Peyer's patch (tissue), 4 donors: Measurements from ENCODE around the gene MND1.

Experiments
- POLR2A ChIP-seq, 2 donors: fragments of 450-650 bp; IDR thresholded peaks; one replicate each; pipeline ENCODE4 v1.5.1; 2017; ENCODE audit warnings: antibody characterized with exemption in 2 of 2, mild to moderate bottlenecking in 2 of 2, moderate library complexity in 2 of 2
- TF ChIP-seq, protein P1 (sequence below), 6 experiments: fragments of 450-650 bp in 4 of 6; fragments of 200-600 bp in 2 of 6; sonication (generic) in 1 of 6; IDR thresholded peaks; one replicate each; pipeline ENCODE4 v1.5.1; 2017 to 2019; ENCODE audit warnings: antibody characterized with exemption in 6 of 6, mild to moderate bottlenecking in 3 of 6, moderate library complexity in 1 of 6

DNA sequence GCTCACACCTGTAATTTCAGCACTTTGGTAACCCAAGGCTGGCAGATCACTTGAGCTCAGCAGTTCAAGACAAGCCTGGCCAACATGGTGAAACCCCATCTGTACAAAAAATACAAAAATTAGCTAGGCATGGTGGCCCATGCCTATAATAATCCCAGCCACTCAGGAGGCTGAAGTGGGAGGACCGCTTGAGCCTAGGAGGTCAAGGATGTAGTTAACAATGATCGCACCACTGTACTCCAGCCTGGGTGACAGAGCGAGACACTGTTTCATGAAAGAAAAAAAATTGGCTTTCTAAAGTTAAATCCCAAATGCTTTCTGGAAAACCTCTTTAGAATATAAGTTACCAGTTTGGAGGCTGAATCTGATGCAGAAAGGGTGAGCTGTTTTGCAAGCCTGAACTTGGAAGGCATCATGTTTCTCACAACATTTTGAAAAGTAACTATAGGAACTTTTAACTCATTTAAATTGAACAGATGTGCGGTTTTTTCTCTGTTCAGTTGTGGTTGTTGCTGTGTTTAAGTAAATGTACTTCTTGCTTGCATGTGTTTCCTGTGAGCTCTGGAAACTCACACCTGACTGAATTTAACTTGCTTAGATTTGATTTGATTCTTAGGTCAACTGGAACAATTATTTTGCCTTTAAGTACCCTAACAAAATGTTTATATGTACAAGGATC is 81.9 kb downstream of the MND1 start:
- TF ChIP-seq, protein P1, sequence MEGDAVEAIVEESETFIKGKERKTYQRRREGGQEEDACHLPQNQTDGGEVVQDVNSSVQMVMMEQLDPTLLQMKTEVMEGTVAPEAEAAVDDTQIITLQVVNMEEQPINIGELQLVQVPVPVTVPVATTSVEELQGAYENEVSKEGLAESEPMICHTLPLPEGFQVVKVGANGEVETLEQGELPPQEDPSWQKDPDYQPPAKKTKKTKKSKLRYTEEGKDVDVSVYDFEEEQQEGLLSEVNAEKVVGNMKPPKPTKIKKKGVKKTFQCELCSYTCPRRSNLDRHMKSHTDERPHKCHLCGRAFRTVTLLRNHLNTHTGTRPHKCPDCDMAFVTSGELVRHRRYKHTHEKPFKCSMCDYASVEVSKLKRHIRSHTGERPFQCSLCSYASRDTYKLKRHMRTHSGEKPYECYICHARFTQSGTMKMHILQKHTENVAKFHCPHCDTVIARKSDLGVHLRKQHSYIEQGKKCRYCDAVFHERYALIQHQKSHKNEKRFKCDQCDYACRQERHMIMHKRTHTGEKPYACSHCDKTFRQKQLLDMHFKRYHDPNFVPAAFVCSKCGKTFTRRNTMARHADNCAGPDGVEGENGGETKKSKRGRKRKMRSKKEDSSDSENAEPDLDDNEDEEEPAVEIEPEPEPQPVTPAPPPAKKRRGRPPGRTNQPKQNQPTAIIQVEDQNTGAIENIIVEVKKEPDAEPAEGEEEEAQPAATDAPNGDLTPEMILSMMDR (IDR thresholded peaks at IDR 0.05): no peak
- TF ChIP-seq POLR2A (IDR thresholded peaks at IDR 0.05): no peak
